ENCODE measurements around the gene ZNF618.
A peak's percentile ranks its signal among the peaks of the same experiment; 100 is the strongest.

ZNF618 gene

DNA sequence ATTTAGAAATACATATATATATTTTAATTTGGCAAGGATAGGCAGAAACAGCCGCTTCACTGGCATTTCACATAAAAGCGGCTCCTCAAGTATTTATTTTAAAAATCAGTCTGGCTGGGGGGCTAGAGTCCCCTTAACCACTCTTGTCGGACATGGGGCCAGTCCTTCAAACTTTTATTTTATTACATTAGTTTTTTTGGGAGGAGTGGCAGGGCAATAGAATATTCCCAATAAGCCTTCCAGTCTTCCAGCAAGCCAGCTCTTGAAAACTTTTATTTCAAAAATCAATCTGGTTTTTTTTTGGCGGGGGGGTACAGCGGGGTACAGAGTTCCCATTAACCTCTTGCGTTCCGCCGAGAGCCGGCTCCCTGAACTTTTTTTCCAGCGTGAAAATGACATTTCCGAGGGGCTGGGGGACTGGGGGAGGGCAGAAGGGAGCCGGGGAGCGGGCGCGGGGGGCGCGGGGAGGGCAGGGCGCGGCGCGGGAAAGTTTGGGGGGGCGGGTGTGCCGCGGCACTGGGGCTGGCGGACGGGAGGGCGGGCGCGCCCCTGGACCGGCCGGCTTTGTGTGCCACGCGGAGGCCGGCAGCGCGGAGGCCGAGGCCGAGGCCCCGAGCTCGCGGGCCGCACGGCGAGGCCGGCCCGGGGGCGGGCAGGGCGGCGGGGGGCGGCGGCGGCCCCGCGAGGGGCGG, 504 bp upstream of the ZNF618 start:
- Histone ChIP-seq H3K36me3 (replicated peaks) (no peaks in the 10 kb centered on the region), H3K4me3 (ENCODE audit: low read depth, low read length) (peak overlapping the region; percentile 50), H3K27ac (no peak overlapping the region), H3K27me3 (replicated peaks) (no peaks in the 10 kb centered on the region)
- TF ChIP-seq, protein P1, sequence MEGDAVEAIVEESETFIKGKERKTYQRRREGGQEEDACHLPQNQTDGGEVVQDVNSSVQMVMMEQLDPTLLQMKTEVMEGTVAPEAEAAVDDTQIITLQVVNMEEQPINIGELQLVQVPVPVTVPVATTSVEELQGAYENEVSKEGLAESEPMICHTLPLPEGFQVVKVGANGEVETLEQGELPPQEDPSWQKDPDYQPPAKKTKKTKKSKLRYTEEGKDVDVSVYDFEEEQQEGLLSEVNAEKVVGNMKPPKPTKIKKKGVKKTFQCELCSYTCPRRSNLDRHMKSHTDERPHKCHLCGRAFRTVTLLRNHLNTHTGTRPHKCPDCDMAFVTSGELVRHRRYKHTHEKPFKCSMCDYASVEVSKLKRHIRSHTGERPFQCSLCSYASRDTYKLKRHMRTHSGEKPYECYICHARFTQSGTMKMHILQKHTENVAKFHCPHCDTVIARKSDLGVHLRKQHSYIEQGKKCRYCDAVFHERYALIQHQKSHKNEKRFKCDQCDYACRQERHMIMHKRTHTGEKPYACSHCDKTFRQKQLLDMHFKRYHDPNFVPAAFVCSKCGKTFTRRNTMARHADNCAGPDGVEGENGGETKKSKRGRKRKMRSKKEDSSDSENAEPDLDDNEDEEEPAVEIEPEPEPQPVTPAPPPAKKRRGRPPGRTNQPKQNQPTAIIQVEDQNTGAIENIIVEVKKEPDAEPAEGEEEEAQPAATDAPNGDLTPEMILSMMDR (IDR thresholded peaks at IDR 0.05; ENCODE audit: low read depth, low read length, missing control alignments), result no peak
- in situ Hi-C loops (cut with HindIII; ENCODE audit: low pct_ligation_motif_present, low sequenced_read_pairs), result no loop called here
- DNase-seq, result no peak

DNA sequence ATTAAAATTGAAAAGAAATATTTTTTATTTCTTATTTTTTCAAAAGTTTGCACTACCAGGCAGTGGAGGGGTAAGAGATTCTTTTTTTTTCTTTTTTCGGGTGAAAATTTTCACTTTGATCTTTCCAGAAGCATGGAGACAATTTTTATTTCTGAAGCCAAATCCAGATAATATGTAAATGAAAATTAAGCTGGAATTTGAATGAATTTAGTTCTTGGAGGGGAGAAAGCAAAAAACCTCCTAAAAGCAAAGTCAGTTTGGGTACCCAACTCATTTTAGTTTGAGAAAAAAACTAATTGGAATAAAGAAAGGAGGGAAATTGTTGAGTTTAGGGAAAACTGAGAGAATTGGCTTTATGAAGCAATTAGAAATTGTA, 872 bp downstream of the ZNF618 start:
- Histone ChIP-seq H3K36me3 (replicated peaks) (no peaks in the 10 kb centered on the region), H3K27ac (peak overlapping the region; percentile 68), H3K27me3 (replicated peaks) (no peaks in the 10 kb centered on the region), H3K4me3 (ENCODE audit: low read depth, low read length) (peak overlapping the region; percentile 71)
- no peak for DNase-seq
- in situ Hi-C loops (cut with HindIII; ENCODE audit: low pct_ligation_motif_present, low sequenced_read_pairs), result no loop called here
- TF ChIP-seq, protein P1 (IDR thresholded peaks at IDR 0.05; ENCODE audit: low read depth, low read length, missing control alignments), result no peak

- H3K4me3 ChIP-seq (ENCODE audit: low read depth, low read length), result no peak overlapping the region
- peak overlapping the region; percentile 25 for H3K27ac ChIP-seq
- H3K27me3 ChIP-seq (replicated peaks), result no peaks in the 10 kb centered on the region
- no peaks in the 10 kb centered on the region for H3K36me3 ChIP-seq (replicated peaks)
- TF ChIP-seq, protein P1 (IDR thresholded peaks at IDR 0.05; ENCODE audit: low read depth, low read length, missing control alignments), result no peak
- in situ Hi-C loops (cut with HindIII; ENCODE audit: low pct_ligation_motif_present, low sequenced_read_pairs), result no loop called here
- no peak for DNase-seq
These were observed 3.2 kb downstream of the ZNF618 start for GRCh38 chr9:113879318-113879717.

DNA sequence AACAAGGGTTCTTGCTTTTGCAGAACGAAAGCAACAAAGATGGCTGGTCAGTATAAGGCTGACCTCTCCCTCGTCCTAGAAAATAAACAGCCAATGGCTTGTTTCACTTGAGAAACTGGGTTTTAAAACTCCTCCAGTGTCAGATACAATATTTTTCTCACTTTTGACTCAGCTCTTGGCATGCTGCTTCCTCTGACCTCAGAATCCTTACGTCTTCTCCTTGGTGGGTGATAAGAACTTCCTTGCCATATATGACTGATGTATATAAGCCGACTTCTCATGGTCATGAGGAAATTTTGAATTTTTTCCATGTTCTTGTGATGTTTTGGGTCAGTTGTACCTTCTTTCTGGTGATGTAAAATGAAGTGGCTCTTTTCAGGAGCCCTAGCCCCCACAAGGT, 3.8 kb downstream of the ZNF618 start:
- Histone ChIP-seq H3K27me3 (replicated peaks) (no peaks in the 10 kb centered on the region), H3K27ac (peak overlapping the region; percentile 47), H3K36me3 (replicated peaks) (no peaks in the 10 kb centered on the region), H3K4me3 (ENCODE audit: low read depth, low read length) (no peak overlapping the region)
- peak; percentile 69 for DNase-seq
- in situ Hi-C loops (cut with HindIII; ENCODE audit: low pct_ligation_motif_present, low sequenced_read_pairs), result no loop called here
- TF ChIP-seq, protein P1 (IDR thresholded peaks at IDR 0.05; ENCODE audit: low read depth, low read length, missing control alignments), result no peak

DNA sequence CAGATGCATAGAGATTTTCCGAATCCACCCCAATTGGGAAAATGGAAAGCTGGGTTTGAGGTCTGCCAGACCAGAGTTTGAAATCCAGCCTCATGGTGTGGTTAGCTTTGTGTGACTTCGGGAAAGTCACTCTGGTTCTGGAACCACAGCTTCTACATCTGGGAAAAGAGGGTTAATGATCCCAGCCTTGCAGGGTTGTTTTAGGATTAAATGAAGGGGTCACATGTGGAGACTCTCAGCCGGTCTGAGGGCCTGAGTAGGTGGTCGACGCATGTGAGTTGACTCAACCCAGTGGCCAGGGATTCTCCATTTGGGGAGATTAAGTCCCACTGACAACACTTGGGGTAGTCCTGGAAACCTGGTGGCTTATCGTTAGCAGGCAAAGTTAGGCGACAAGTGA, 6.1 kb downstream of the ZNF618 start:
- H3K4me3 ChIP-seq (ENCODE audit: low read depth, low read length), result no peak overlapping the region
- no peak overlapping the region for H3K27ac ChIP-seq
- H3K27me3 ChIP-seq (replicated peaks), result no peaks in the 10 kb centered on the region
- no peaks in the 10 kb centered on the region for H3K36me3 ChIP-seq (replicated peaks)
- TF ChIP-seq, protein P1 (IDR thresholded peaks at IDR 0.05; ENCODE audit: low read depth, low read length, missing control alignments), result no peak
- in situ Hi-C loops (cut with HindIII; ENCODE audit: low pct_ligation_motif_present, low sequenced_read_pairs), result no loop called here
- DNase-seq, result no peak

DNA sequence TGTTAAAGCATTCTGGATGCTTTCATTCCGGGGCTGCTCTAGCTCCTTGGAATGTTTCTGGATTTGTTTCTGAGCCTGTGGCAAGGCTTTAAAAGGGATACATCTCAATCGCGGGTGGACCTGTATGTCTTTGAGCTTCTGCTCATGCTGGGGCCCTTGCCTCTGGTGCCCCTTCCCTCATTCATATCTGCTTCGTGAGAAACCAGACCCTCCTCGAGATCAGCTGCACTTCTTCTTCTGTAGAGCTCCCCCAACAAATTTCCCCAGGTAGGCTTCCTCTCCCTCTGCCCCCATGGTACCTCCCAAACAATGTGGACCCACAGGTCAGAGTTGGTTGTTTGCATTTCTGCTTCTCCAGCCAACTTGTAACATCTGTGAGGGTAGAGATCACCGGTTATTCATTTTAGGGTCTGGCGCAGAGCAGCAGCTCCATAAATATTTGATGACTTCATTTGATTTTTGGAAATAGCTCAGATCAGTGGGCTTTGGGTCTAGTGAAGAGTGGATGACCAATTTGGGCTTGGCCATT, 6.6 kb downstream of the ZNF618 start:
- in situ Hi-C loops (cut with HindIII; ENCODE audit: low pct_ligation_motif_present, low sequenced_read_pairs), result no loop called here
- no peak overlapping the region for H3K4me3 ChIP-seq (ENCODE audit: low read depth, low read length)
- TF ChIP-seq, protein P1 (IDR thresholded peaks at IDR 0.05; ENCODE audit: low read depth, low read length, missing control alignments), result no peak
- H3K27me3 ChIP-seq (replicated peaks), result no peaks in the 10 kb centered on the region
- no peak for DNase-seq
- H3K36me3 ChIP-seq (replicated peaks), result no peaks in the 10 kb centered on the region
- H3K27ac ChIP-seq, result no peak overlapping the region
